AG09319 (cell line): ENCODE results near the gene PRDM16.

ENCODE experiments used
- DNase-seq: peaks from one replicate; pipeline ENCODE4 v3.0.0-alpha.2; 2010; ENCODE audit warnings: low read depth; ENCODE audit errors: extremely low read depth
- TF ChIP-seq, protein P1 (sequence below): IDR thresholded peaks from 2 replicates; pipeline ENCODE4 v1.5.1; 2011; ENCODE audit warnings: low read depth, mild to moderate bottlenecking, inconsistent platforms, low read length, moderate library complexity

The PRDM16 gene

DNA sequence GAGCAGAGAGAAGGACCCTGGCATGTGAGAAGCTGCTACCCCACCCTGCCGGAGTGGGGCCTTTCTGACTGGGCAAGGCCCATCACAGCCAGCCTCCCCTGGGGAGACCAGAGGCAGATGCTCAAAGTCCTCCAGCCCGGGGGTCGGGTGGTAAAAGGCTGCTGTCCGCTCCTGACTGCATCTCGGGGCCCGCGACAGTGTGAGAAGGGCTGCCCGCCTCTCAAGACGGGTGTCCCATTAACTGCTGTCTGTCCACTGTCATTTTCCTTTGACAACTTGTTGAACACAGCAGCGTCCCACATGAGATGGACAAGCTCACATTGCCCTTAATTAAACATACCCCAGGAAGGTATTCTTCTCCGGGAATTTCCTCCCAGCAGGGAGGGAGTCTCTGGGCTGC lies 294.0 kb downstream of the PRDM16 start:
- no peak for DNase-seq

DNA sequence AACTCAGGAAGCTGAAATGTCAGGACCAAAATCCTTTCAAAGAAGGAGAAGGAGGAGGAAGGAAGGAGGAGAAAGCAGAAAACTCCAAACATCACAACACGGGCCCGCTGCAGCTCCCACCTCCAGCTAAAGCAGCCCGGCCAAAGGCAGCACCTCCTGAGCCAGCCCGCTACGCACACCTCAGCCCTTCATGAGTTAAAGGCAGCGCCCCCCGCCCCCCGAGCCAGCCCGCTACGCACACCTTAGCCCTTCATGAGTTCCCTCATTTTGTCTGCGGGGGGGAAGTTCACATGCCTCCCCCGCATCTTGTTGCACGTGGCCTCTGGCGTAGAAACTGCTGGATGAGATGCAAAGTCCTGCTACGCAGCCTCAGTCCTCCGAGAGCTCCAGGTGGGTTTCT lies 294.8 kb downstream of the PRDM16 start:
- no peak for DNase-seq
- TF ChIP-seq, protein P1, sequence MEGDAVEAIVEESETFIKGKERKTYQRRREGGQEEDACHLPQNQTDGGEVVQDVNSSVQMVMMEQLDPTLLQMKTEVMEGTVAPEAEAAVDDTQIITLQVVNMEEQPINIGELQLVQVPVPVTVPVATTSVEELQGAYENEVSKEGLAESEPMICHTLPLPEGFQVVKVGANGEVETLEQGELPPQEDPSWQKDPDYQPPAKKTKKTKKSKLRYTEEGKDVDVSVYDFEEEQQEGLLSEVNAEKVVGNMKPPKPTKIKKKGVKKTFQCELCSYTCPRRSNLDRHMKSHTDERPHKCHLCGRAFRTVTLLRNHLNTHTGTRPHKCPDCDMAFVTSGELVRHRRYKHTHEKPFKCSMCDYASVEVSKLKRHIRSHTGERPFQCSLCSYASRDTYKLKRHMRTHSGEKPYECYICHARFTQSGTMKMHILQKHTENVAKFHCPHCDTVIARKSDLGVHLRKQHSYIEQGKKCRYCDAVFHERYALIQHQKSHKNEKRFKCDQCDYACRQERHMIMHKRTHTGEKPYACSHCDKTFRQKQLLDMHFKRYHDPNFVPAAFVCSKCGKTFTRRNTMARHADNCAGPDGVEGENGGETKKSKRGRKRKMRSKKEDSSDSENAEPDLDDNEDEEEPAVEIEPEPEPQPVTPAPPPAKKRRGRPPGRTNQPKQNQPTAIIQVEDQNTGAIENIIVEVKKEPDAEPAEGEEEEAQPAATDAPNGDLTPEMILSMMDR, result no peak

More for the DNA sequence above, 294.0 kb downstream of the PRDM16 start:
- TF ChIP-seq, protein P1, result no peak

DNA sequence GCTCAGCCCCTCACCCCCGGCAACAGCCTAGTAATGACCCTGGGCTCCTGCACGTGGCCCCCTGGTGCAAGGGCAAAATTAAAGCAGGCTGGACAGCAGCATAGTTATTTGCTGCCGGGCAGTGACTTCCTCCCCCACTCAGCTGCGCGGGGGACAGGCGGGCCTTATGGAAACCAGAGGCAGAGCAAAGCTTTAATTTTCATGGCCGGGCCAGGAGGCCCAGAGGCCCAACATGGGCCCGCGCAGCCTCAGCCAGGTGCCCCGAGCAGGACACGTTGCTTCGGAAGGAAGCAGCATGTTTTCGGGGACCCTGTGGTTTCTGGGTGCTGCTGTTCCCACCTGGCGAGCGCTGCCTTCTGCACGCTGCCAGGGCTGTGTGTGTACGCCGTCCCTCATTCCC lies 295.5 kb downstream of the PRDM16 start:
- DNase-seq, result no peak
- TF ChIP-seq, protein P1, result no peak

DNA sequence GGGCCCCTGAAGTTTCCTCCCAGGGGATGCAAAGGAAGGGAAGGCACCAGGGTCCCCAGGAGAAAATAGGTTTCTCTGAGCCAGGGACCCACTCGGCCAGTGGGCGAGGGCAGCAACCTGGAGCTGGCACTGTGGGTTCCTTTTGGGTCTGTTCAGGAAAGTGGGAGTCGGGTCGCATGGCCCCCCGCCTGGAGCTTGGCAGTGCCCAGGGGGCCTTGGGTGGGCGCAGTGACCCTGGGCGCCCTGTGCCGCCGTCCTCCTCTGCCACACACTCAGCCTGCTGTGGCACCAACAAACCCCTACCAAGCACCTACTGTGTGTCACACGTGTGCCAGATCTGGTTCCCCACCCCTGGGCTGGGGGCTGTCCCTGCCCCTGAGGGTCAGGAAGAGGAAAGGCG lies 296.0 kb downstream of the PRDM16 start:
- no peak for DNase-seq
- TF ChIP-seq, protein P1, result no peak

DNA sequence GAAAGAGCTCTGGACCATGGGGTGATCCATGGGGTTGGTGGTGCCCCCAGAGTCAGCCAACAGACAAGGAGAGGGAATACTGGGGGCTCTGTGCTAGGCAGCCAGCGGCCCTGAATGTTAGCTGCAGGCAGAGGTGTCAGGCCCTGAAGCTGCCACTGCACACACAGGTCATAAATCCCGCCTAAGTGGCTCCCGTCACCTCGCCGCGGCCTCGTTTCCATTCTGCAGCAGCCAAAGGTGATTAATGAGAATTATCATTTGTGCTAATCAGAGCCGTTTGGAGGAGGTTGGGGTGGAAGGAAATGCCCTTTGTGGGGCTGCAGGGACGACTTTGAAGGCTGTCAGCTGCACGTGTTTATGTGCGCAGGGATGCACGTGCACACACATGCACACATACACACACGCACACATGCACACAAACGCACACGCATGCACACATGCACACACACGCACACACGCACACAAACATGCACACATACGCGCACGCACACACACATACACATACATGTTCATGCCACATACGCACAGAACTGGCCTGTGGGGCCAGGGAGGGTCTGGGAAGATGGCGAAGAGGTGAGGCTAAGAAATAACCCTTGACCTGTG lies 296.6 kb downstream of the PRDM16 start:
- TF ChIP-seq, protein P1, result no peak
- no peak for DNase-seq

DNA sequence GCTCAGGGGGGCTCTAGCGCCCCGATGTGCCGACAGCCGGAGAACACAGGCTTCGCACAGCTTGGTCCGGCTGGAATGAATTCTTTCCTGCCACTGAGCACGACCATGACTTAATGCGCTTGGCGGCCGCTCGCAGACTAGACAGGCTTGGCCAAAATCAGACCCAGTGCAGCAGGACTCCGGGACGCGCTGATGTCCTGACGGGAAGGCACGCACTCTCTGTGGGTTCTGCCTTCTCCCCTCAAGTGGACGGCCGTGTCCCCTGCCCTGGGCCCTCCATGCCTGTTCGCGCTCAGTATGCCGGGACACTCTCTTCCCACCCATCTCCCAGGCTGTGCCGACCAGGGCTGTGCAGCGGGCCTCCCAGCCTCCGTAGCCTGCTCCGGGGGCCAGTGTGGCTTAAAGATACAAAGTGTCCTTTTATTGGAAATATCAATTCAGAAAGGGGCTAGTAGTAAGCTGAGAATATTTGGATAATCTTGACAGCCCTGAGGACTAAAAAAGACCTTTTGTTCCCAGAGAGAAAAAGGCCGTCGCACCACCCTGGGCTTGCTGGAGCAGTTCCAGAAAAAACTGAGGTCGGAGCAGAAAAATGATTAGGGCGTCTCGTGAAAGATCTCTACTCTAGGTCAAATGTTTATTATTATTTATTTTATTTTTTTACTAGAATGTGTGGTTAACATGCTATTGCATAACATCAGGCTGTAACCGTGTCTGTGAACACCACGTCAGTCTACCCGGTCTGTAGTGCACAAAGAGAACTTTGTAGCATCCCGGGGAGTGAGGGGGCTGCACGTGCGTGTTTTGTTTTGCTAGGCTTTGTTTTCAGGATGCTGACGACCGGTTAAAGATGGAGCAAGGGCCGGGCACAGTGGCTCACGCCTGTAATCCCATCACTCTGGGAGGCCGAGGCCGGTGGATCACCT lies 297.4 kb downstream of the PRDM16 start:
- TF ChIP-seq, protein P1, result no peak

DNA sequence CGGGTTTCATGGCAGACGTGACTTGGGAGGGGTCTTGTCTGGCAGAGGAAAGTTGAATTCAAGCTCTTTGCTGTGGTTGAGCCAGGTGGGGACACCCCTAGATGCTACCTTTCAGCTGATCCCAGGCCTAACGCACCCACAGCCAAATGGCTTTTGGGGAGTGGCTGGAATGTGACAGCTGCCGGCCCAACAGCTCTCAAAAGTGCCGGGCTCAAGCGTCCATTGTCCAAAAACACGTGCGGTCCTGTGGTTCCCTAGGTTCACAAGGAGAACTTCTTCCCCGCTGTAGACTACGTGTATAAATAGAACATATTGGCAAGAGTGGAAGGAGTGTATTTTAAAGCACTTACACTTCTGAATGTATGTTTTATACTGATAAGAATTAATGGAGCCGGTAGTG lies 298.4 kb downstream of the PRDM16 start:
- no peak for DNase-seq
- TF ChIP-seq, protein P1, result no peak

More for the DNA sequence above, 297.4 kb downstream of the PRDM16 start:
- DNase-seq, result no peak
